NCI-H446 (cell line): ENCODE measurements around the gene TENM3.

ENCODE experiments used
- DNase-seq, 2 experiments: peaks; one replicate each; lab custom pipeline; 2025; lab: John Stamatoyannopoulos, UW

Gene TENM3

DNA sequence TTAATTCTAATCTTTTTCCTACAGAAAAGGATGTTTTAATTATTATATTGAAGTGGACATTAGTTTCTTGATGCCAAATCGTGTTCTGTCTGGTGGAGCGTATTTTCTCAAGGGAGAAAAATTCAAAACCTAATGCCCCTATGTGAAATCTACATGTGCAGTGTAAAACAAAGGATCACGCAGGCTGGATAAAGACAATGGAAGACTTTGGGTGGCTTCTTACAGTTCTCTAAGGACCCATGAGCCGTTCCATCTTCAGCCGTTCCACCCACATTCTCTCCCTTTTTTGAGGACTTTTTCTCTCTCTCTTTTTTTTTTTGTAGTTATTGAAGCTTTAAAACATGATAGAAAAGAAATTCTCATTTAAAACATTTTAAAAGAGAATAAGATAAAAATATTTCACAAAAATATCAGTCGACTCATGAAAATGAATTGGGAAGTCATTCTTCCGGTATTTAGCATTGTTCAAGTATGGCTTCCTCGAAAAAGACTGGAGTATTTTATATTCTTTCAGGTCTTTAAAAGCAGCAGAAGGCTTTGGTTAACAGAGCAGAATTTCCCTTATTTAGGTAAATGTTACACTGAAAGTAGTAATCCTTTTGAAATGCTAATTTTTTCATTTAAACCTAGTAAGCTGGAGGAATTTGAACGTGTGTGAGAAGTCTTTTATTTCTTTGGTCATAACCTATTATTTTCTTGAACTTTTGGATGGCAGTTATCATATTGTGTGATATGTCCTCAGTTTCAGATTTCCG lies 11.0 kb downstream of the TENM3 start:
- DNase-seq, result no peak

DNA sequence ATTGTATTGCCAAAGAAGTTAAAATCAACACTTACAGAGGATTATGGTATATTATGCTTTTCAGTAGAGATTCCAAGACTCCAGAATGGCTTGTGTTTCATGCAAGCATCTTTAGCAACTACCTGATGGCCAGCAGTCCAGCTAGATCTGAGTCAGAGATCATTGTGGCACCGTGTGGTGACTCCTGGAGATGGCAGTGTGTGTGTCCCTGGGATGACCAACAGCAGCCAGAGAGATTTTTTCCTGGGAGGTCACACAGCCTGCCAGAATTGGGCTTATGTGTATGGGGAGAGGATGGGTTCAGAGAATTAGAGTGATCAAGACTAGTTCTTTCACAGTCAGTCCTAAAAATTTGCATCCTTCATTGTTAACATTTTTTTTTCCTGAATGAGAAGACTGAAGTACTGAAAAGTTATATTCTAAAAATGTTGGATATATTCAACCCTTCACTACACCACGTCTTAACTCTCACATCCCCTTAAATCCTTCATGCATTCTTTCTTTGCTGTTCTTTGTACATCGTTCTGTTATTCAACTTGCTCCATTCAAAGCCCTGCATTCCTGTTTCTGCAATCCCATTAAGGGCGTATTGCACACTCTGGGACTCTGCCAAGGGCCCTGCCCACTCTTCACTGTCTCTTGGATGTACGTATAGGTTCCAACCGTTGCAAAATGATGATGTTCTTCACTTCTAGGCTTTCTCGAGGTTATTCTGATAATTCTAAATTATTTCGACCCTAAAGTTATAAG lies 12.4 kb downstream of the TENM3 start:
- no peak for DNase-seq

DNA sequence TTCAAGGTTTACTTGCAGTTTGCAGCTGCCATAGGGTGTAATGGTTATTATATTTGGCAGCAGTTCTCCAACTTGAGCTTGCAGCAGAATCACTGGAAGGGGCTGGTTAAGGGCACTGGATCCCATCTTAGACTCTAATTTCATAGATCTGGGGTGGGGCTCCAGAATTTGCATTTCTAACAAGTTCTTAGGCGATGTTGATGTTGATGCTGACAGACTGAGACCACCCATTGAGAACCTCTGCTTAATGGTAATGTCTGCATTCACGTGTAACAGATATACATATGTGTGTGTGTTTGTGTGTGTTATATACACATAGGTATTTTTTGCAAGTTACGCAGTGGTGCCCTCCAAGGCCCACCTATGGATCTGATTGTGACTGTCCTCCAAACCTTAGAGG lies 13.8 kb downstream of the TENM3 start:
- DNase-seq, result no peak

GRCh38 chr4:182257503-182257902 lies 14.3 kb downstream of the TENM3 start:
- no peak for DNase-seq

GRCh38 chr4:182258441-182259000 lies 15.3 kb downstream of the TENM3 start:
- DNase-seq, result no peak

- no peak for DNase-seq
Measured at GRCh38 chr4:182261651-182262223, 18.5 kb downstream of the TENM3 start.

GRCh38 chr4:182263562-182263961 lies 20.4 kb downstream of the TENM3 start:
- DNase-seq, result no peak

DNA sequence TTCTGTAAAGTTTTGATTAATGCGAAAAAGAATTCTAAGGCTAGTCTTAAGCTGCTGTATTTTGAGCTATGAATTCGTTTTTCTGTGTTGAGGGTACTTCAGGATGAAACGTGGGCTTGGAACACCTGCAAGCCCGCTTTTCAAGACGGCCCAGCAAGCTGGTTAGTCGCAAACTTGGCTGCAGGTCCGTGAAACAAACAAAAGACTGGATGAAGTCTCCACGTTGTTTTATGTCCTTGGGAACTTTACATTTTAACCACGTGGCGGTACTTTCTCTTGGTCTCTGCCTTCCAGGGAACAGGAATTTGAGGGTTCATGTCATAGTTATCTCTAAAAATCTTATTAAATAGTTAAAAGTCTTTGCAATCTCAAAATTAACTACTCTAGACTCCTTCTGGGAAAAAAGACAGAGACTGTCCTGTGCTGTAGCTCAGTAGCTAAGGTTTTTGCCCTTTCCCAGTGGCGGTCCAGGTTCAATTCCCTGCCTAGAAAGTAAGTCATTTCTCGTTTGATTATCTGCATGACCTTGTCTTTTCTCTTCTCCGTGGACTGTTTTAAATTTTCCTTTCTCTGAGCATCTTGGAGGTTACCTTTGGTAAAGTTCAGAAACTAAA lies 21.0 kb downstream of the TENM3 start:
- no peak for DNase-seq

GRCh38 chr4:182265881-182266280 lies 22.7 kb downstream of the TENM3 start:
- DNase-seq, result no peak

GRCh38 chr4:182267048-182267447 lies 23.8 kb downstream of the TENM3 start:
- no peak for DNase-seq

DNA sequence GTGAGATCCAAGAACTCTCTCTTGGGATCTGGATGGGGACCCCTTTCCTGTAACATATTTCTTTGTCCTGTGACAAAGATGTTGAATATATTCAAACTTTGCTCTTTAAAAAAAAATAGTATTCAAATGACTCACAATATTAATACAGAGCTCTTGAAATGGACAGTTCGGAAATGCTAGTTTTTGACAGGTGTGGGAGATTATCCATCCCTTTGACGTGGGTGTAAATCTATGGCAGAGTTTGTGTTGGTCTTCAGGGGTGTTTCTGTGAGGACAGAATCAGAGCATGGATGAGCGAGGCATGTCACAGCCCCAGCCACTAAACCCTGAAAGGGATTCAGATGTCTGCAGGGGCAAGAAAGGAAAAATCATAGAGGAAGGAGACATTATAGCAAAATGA lies 25.8 kb downstream of the TENM3 start:
- DNase-seq, result no peak

- DNase-seq, result no peak
Measured at GRCh38 chr4:182271731-182272130, 28.5 kb downstream of the TENM3 start.

DNA sequence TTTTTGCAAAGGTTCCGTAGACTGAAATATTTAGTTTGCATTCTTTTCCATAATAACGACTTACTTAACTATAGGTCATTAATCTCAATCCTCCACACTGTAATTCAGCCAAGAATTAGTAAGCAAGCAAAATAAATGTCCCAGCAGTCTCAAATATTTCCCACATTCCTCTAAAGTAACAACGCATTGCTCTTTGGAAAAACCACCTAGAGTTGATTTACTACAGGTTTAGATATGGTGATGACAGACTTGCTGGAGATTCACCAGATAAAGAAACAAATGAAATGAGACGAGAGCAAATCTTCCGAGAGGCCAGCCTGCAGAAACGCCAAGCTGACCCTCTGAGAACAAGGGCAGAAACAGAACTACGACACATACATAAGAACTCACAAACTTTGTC lies 28.9 kb downstream of the TENM3 start:
- no peak for DNase-seq

GRCh38 chr4:182273191-182273935 lies 30.2 kb downstream of the TENM3 start:
- DNase-seq, result no peak

- DNase-seq, result no peak
Measured at GRCh38 chr4:182276210-182277109, 33.3 kb downstream of the TENM3 start.

DNA sequence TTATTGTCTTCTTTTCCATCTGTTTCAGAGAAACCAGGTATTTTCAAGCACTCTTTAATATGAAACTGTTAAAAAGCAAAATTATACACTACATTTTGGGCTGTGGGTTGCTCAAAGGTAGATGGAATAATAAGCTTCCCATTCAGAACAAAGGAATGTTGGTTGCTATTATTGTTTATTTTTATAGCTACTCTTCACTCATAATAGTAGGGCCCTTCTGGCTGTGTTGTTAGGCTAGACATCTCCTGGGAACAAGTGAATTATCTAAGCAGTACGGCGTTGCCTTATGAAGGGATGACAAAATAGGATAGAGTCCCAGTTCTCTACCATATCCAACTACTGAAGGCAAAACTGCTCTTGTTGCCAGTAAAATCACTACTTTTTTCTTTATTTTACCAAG lies 34.2 kb downstream of the TENM3 start:
- DNase-seq, result no peak

GRCh38 chr4:182278729-182279128 lies 35.5 kb downstream of the TENM3 start:
- DNase-seq, result no peak

DNA sequence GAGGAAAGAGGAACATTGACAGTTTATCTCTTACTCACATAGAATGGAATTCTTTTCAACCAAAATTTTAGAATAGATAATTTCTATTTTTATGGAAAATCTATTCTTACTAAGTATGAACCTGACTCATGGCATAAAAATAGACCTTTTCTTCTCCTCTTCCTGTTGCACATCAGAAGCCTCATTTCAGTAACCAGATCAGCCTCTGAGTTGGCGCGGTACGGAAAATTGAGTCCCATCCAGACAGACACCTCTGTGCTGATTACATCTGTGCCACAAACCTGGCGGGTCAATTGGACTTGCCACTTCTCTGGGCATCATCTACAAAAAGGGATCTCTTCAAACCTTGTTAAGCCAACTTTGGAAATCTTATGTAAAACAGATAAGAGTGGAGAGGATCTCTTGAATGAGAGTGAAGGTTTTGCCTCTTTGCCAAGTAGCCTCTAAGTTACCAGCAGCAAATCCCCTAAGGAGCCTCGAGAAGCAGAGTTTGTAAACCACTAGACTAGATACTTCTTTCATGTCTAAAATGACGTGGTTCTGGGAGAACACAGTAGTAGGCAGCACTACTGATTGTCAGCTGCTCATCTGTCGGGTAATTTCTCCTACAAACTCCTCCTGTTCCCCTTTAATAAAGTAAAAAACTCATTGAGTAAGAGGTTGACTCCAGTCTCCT lies 37.4 kb downstream of the TENM3 start:
- no peak for DNase-seq

DNA sequence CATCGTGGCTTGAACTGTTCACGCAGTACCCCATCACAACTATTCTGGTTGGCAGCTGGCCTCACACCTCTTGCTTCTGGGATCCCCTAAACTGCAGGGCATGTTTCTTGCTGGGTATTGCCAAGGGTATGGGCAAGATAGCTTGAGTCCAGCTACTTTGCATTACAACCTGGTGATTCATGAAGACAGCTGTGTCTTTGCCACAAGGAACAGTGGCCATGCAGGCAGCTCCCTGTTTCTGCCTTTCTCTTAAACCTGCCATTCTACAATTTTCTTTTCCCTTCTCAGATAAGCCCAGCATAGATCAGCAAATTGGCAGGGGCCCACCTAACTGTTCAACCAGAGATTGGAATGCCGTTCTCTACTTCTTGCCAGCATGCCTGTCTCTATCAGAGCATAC lies 42.8 kb downstream of the TENM3 start:
- no peak for DNase-seq

GRCh38 chr4:182286931-182287330 lies 43.7 kb downstream of the TENM3 start:
- DNase-seq, result no peak
